ENCODE results near the gene LRRC27.

LRRC27 gene

GRCh38 chr10:132338876-132339275, 6.9 kb downstream of the LRRC27 start:
- no peak for DNase-seq (ENCODE audit: extremely low spot score)
- no peak for TF ChIP-seq CTCF (IDR thresholded peaks at IDR 0.05; ENCODE audit: control extremely low read depth, extremely low read depth, low read depth, missing control alignments)
- POLR2A ChIA-PET: no interaction called here
- CTCF ChIA-PET: interaction anchor here (1.4 to 3.5 kb wide), 2 partner anchors 12 to 14 kb away, joined by 7 to 15 read pairs; no protein-coding TSS in a partner anchor

GRCh38 chr10:132339276-132339675, 7.3 kb downstream of the LRRC27 start:
- no peak for TF ChIP-seq CTCF (IDR thresholded peaks at IDR 0.05; ENCODE audit: control extremely low read depth, extremely low read depth, low read depth, missing control alignments)
- CTCF ChIA-PET: interaction anchor here (1.4 to 3.5 kb wide), 2 partner anchors 11 to 14 kb away, joined by 7 to 15 read pairs; no protein-coding TSS in a partner anchor
- DNase-seq (ENCODE audit: extremely low spot score): no peak
- POLR2A ChIA-PET: no interaction called here

GRCh38 chr10:132341017-132341416, 9.0 kb downstream of the LRRC27 start:
- POLR2A ChIA-PET: no interaction called here
- TF ChIP-seq CTCF (IDR thresholded peaks at IDR 0.05; ENCODE audit: control extremely low read depth, extremely low read depth, low read depth, missing control alignments): no peak
- DNase-seq (ENCODE audit: extremely low spot score): no peak
- CTCF ChIA-PET: interaction anchor here (1.7 kb wide), 1 partner anchor 13 kb away, joined by 5 read pairs; no protein-coding TSS in a partner anchor

GRCh38 chr10:132341781-132342180, 9.8 kb downstream of the LRRC27 start:
- DNase-seq (ENCODE audit: extremely low spot score): no peak
- ChIA-PET CTCF (interaction anchor here (1.7 kb wide), 1 partner anchor 12 kb away, joined by 5 read pairs; no protein-coding TSS in a partner anchor), POLR2A (no interaction called here)
- no peak for TF ChIP-seq CTCF (IDR thresholded peaks at IDR 0.05; ENCODE audit: control extremely low read depth, extremely low read depth, low read depth, missing control alignments)

GRCh38 chr10:132342553-132342952, 10.6 kb downstream of the LRRC27 start:
- TF ChIP-seq CTCF (IDR thresholded peaks at IDR 0.05; ENCODE audit: control extremely low read depth, extremely low read depth, low read depth, missing control alignments): no peak
- ChIA-PET CTCF (interaction anchor here (1.1 to 1.7 kb wide), 2 partner anchors 11 kb away, joined by 5 to 7 read pairs; no protein-coding TSS in a partner anchor), POLR2A (no interaction called here)
- no peak for DNase-seq (ENCODE audit: extremely low spot score)

- DNase-seq (ENCODE audit: extremely low spot score): no peak
- ChIA-PET CTCF (no interaction called here), POLR2A (no interaction called here)
- no peak for TF ChIP-seq CTCF (IDR thresholded peaks at IDR 0.05; ENCODE audit: control extremely low read depth, extremely low read depth, low read depth, missing control alignments)
Observed at GRCh38 chr10:132344386-132344785, 12.4 kb downstream of the LRRC27 start.

- ChIA-PET CTCF (no interaction called here), POLR2A (no interaction called here)
- TF ChIP-seq CTCF (IDR thresholded peaks at IDR 0.05; ENCODE audit: control extremely low read depth, extremely low read depth, low read depth, missing control alignments): no peak
- DNase-seq (ENCODE audit: extremely low spot score): no peak
Observed at GRCh38 chr10:132345345-132345744, 13.4 kb downstream of the LRRC27 start.

Measured in GM10248 (cell line).